ENCODE data around the gene TRIP11. TPM values are rescaled to one million over a fixed set of nuclear protein-coding genes. Genes with fewer than 3 reads are reported as not detected.

The TRIP11 gene
- total and polyA plus RNA-seq, 10 donors: 3.0 to 75.7 (median 44.5) TPM

GRCh38 chr14:91980157-91980556 is 59.7 kb downstream of the TRIP11 start:
- Histone ChIP-seq H3K4me3 (no peak overlapping the region), H3K27me3 (replicated peaks in 1 of 7) (no peaks in the 10 kb centered on the region), H3K9me3 (no peaks in the 10 kb centered on the region), H3K27ac (no peak overlapping the region), H3K4me1 (peaks cover 0 to 9% (median under 1%) of the 10 kb centered on the region in 6 donors), H3K36me3 (peaks cover 0 to 93% (median 24%) of the 10 kb centered on the region in 6 donors)
- DNase-seq: no peak
- TF ChIP-seq POLR2A (IDR thresholded peaks at IDR 0.05) (no peak), POLR2AphosphoS5 (IDR thresholded peaks at IDR 0.05) (no peak)
- intact Hi-C loops (cut with DNase I; ENCODE audit: low total_unique reads): no loop called here

GRCh38 chr14:91977884-91978283 is 62.0 kb downstream of the TRIP11 start:
- Histone ChIP-seq H3K9me3 (no peaks in the 10 kb centered on the region), H3K27me3 (replicated peaks in 1 of 7) (no peaks in the 10 kb centered on the region), H3K4me3 (no peak overlapping the region), H3K4me1 (peaks cover 0 to 7% (median 0%) of the 10 kb centered on the region in 6 donors), H3K36me3 (peaks cover 0 to 93% (median 36%) of the 10 kb centered on the region in 6 donors), H3K27ac (no peak overlapping the region)
- no peak for TF ChIP-seq POLR2AphosphoS5 (IDR thresholded peaks at IDR 0.05)
- no peak for TF ChIP-seq CTCF (IDR thresholded peaks at IDR 0.05 in 8 of 11, conservative IDR thresholded peaks at IDR 0.05 in 3 of 11)
- TF ChIP-seq POLR2A (IDR thresholded peaks at IDR 0.05): no peak
- intact Hi-C loops (cut with DNase I; ENCODE audit: low total_unique reads): no loop called here
- 90 to 98% (median 93%) methylated on average over 5 of the region's 5 CpGs for whole genome bisulfite sequencing, 5 donors
- no peak for DNase-seq

- no peaks in the 10 kb centered on the region for H3K9me3 ChIP-seq
- intact Hi-C loops (cut with DNase I; ENCODE audit: low total_unique reads): no loop called here
- TF ChIP-seq POLR2AphosphoS5 (IDR thresholded peaks at IDR 0.05) (no peak), POLR2A (IDR thresholded peaks at IDR 0.05) (no peak), CTCF (IDR thresholded peaks at IDR 0.05 in 8 of 11, conservative IDR thresholded peaks at IDR 0.05 in 3 of 11) (no peak)
- H3K27me3 ChIP-seq (replicated peaks in 1 of 7): no peaks in the 10 kb centered on the region
- DNase-seq: no peak
- H3K27ac ChIP-seq: no peak overlapping the region
- H3K4me1 ChIP-seq: peaks cover 0 to 7% (median 0%) of the 10 kb centered on the region in 6 donors
- peaks cover under 1 to 98% (median 52%) of the 10 kb centered on the region in 6 donors for H3K36me3 ChIP-seq
- no peak overlapping the region for H3K4me3 ChIP-seq
Measured at GRCh38 chr14:91975763-91976162, 64.1 kb downstream of the TRIP11 start.

DNA sequence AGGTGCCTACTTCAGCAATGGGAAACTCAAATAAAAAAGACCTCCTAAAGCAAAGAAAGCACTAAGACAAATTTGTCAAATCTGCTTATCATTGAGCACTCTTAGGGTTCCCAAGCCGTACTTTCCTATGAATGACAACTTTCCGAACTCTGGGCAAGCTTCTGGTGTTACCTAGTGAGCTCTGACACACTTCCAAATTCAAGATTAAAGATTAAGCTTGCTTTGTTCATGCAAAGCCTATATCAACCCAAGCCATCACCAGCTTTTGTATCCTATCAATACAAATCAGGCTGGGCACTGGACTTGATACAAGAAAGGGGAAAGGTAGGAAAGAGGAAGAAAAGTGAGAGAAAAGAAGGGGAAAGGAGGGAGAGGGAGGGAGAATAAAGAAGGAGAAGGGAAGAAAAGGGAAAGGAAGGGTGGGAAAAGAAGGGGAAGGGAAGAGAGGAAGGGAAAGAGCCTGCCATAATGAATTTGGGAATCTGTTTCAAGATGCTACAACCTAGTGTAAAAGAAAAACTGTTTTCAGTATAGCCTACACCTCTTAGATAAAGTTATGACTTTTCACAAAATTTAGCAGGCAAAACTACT is 68.6 kb downstream of the TRIP11 start:
- H3K36me3 ChIP-seq: peaks cover 3 to 95% (median 72%) of the 10 kb centered on the region in 6 donors
- no peaks in the 10 kb centered on the region for H3K9me3 ChIP-seq
- H3K27me3 ChIP-seq (replicated peaks in 1 of 7): no peaks in the 10 kb centered on the region
- TF ChIP-seq CTCF (IDR thresholded peaks at IDR 0.05 in 8 of 11, conservative IDR thresholded peaks at IDR 0.05 in 3 of 11): no peak
- TF ChIP-seq POLR2AphosphoS5 (IDR thresholded peaks at IDR 0.05): no peak
- no peak for TF ChIP-seq POLR2A (IDR thresholded peaks at IDR 0.05)
- no peak overlapping the region for H3K27ac ChIP-seq
- 94 to 100% (median 97%) methylated on average over 2 of the region's 2 CpGs for WGBS, 5 donors
- H3K4me1 ChIP-seq: peaks cover 0 to 19% (median 0%) of the 10 kb centered on the region in 6 donors
- H3K4me3 ChIP-seq: no peak overlapping the region
- intact Hi-C loops (cut with DNase I; ENCODE audit: low total_unique reads): no loop called here
- DNase-seq: no peak

Measured in spleen (tissue), 11 donors.